HG02970 (cell line): ENCODE measurements around the gene RNU11.
"Not testable (repeated sequence)": the region's sequence is repeated elsewhere in the genome, so short reads cannot be mapped to it uniquely, and the experiment has no call there.

ENCODE experiments used
- ATAC-seq: cut with Tn5 transposase; IDR thresholded peaks from one replicate; pipeline ENCODE4 v1.9.1; 2021; ENCODE audit warnings: mild to moderate bottlenecking, moderate library complexity, moderate number of reproducible peaks; ENCODE audit not compliant: unreplicated experiment, low FRiP score

Gene RNU11

GRCh38 chr1:28648474-28649198 is at the start of gene RNU11:
Gene RNU11, plus strand, starts transcription at chr1:28648600.
- peak; percentile 79 for ATAC-seq

- no peak for ATAC-seq
These were observed 46.7 kb upstream of the RNU11 start for GRCh38 chr1:28601696-28602095.

- no peak for ATAC-seq
These were observed 45.6 kb upstream of the RNU11 start for GRCh38 chr1:28602536-28603439.

GRCh38 chr1:28604411-28604810 is 44.0 kb upstream of the RNU11 start:
- ATAC-seq: no peak

- no peak for ATAC-seq
These were observed 43.4 kb upstream of the RNU11 start for GRCh38 chr1:28604962-28605361.

- no peak for ATAC-seq
These were observed 41.6 kb upstream of the RNU11 start for GRCh38 chr1:28606771-28607170.

GRCh38 chr1:28613175-28613574 is 35.2 kb upstream of the RNU11 start:
- no peak for ATAC-seq

GRCh38 chr1:28631713-28632112 is 16.7 kb upstream of the RNU11 start:
- ATAC-seq: no peak

GRCh38 chr1:28632560-28632959 is 15.8 kb upstream of the RNU11 start:
- no peak for ATAC-seq

GRCh38 chr1:28640766-28641165 is 7.6 kb upstream of the RNU11 start:
- ATAC-seq: no peak

- peak; percentile 36 for ATAC-seq
These were observed 6.1 kb upstream of the RNU11 start for GRCh38 chr1:28642056-28642846.

GRCh38 chr1:28642847-28643635 is 5.4 kb upstream of the RNU11 start, which contains the start of gene TAF12:
Gene TAF12, minus strand, starts transcription at chr1:28643067. Its CDS starts 20,986 bp downstream, at chr1:28622081.
- peak; percentile 80 for ATAC-seq

- ATAC-seq: no peak
These were observed 3.9 kb upstream of the RNU11 start for GRCh38 chr1:28644494-28644893.

- not testable (repeated sequence) for ATAC-seq
These were observed 3.0 kb upstream of the RNU11 start for GRCh38 chr1:28645406-28645805.

GRCh38 chr1:28646040-28646439 is 2.4 kb upstream of the RNU11 start:
- no peak for ATAC-seq

GRCh38 chr1:28648008-28648473 is 359 bp upstream of the RNU11 start:
- ATAC-seq: peak; percentile 63

GRCh38 chr1:28653063-28653462 is 4.7 kb downstream of the RNU11 start:
- not testable (repeated sequence) for ATAC-seq

- ATAC-seq: not testable (repeated sequence)
These were observed 5.5 kb downstream of the RNU11 start for GRCh38 chr1:28653870-28654269.

- ATAC-seq: not testable (repeated sequence)
These were observed 7.3 kb downstream of the RNU11 start for GRCh38 chr1:28655448-28656311.
